SK-N-SH treated with all-trans-retinoic acid at 6 μM for 48 hours (cell line): ENCODE measurements around the gene GIPC2.

Source experiments
- ATAC-seq: fragments of 200-7000 bp; cut with Tn5 transposase; 3 replicates; pipeline ENCODE4 v1.9.1; 2020; ENCODE audit warnings: mild to moderate bottlenecking, moderate library complexity
- ARNTL ChIP-seq: fragments of 450-650 bp; formaldehyde crosslinking; IDR thresholded peaks from 2 replicates; pipeline ENCODE4 v1.5.0; 2020; ENCODE audit warnings: low read depth, mild to moderate bottlenecking, moderate library complexity, borderline replicate concordance
- BACH2 ChIP-seq: fragments of 250-450 bp; sonication (Bioruptor Pico); IDR thresholded peaks from 2 replicates; pipeline ENCODE4 v1.9.0; 2021; ENCODE audit warnings: mild to moderate bottlenecking, borderline replicate concordance
- CREB5 ChIP-seq: fragments of 250-450 bp; sonication (Bioruptor Pico); IDR thresholded peaks from 2 replicates; pipeline ENCODE4 v1.5.1; 2020; ENCODE audit warnings: low read depth, mild to moderate bottlenecking, moderate library complexity
- CSRNP3 ChIP-seq: fragments of 250-450 bp; sonication (Bioruptor Pico); IDR thresholded peaks from 2 replicates; pipeline ENCODE4 v1.5.1; 2021; ENCODE audit warnings: mild to moderate bottlenecking, moderate library complexity
- ESRRG ChIP-seq: fragments of 250-450 bp; sonication (Bioruptor Pico); IDR thresholded peaks from 2 replicates; pipeline ENCODE4 v1.6.1; 2021; ENCODE audit warnings: mild to moderate bottlenecking
- ISL1 ChIP-seq: fragments of 250-450 bp; sonication (Bioruptor Pico); IDR thresholded peaks from 2 replicates; pipeline ENCODE4 v2.1.2; 2022; ENCODE audit warnings: mild to moderate bottlenecking, moderate library complexity
- OSR1 ChIP-seq: fragments of 250-450 bp; sonication (Bioruptor Pico); IDR thresholded peaks from 2 replicates; pipeline ENCODE4 v1.8.0; 2022; ENCODE audit warnings: moderate library complexity, mild to moderate bottlenecking, inconsistent platforms
- PATZ1 ChIP-seq: fragments of 250-450 bp; sonication (Bioruptor Pico); IDR thresholded peaks from 2 replicates; pipeline ENCODE4 v1.8.0; 2020; ENCODE audit warnings: mild to moderate bottlenecking, moderate library complexity, borderline replicate concordance
- PPARA ChIP-seq: fragments of 250-450 bp; sonication (Bioruptor Pico); IDR thresholded peaks from 2 replicates; pipeline ENCODE4 v1.5.0; 2020; ENCODE audit warnings: mild to moderate bottlenecking, borderline replicate concordance
- RARB ChIP-seq: fragments of 250-450 bp; sonication (Bioruptor Pico); IDR thresholded peaks from 2 replicates; pipeline ENCODE4 v1.8.0; 2021; ENCODE audit warnings: mild to moderate bottlenecking, moderate library complexity
- SNAI2 ChIP-seq: fragments of 250-450 bp; sonication (Bioruptor Pico); IDR thresholded peaks from 2 replicates; pipeline ENCODE4 v1.5.0; 2020; ENCODE audit warnings: mild to moderate bottlenecking, moderate library complexity
- TCF4 ChIP-seq: fragments of 250-450 bp; sonication (Bioruptor Pico); IDR thresholded peaks from 2 replicates; pipeline ENCODE4 v1.8.0; 2021; ENCODE audit warnings: mild to moderate bottlenecking, moderate library complexity, borderline replicate concordance
- TSHZ2 ChIP-seq: fragments of 250-450 bp; sonication (Bioruptor Pico); IDR thresholded peaks from 2 replicates; pipeline ENCODE4 v1.5.0; 2020; ENCODE audit warnings: mild to moderate bottlenecking, moderate library complexity
- ZC3H10 ChIP-seq: fragments of 250-450 bp; sonication (Bioruptor Pico); IDR thresholded peaks from 2 replicates; pipeline ENCODE4 v1.5.1; 2021; ENCODE audit warnings: mild to moderate bottlenecking, moderate library complexity
- ZFP3 ChIP-seq: fragments of 250-450 bp; sonication (Bioruptor Pico); IDR thresholded peaks from 2 replicates; pipeline ENCODE4 v1.5.0; 2020; ENCODE audit warnings: mild to moderate bottlenecking, moderate library complexity
- ZFP30 ChIP-seq: fragments of 450-650 bp; formaldehyde crosslinking; IDR thresholded peaks from 2 replicates; pipeline ENCODE4 v1.5.0; 2022; ENCODE audit warnings: mild to moderate bottlenecking, moderate library complexity
- ZNF565 ChIP-seq: fragments of 450-650 bp; formaldehyde crosslinking; conservative IDR thresholded peaks from 2 replicates; pipeline ENCODE4 v1.5.0; 2020; ENCODE audit warnings: low read depth, mild to moderate bottlenecking, moderate library complexity
- ZNF70 ChIP-seq: fragments of 450-650 bp; formaldehyde crosslinking; IDR thresholded peaks from 2 replicates; pipeline ENCODE4 v1.5.0; 2020; ENCODE audit warnings: mild to moderate bottlenecking, moderate library complexity

The GIPC2 gene

GRCh38 chr1:78141531-78142231 lies 95.9 kb downstream of the GIPC2 start:
- no peak for ATAC-seq

GRCh38 chr1:78142736-78143135 lies 97.0 kb downstream of the GIPC2 start:
- TF ChIP-seq PATZ1 = no peak
- no peak for TF ChIP-seq CSRNP3 (CRISPR knock-in tag)
- ATAC-seq = no peak

More at GRCh38 chr1:78141531-78142231, 95.9 kb downstream of the GIPC2 start:
- TF ChIP-seq ISL1 (CRISPR knock-in tag) = no peak
- no peak for TF ChIP-seq TSHZ2 (CRISPR knock-in tag)
- TF ChIP-seq BACH2 = no peak
- no peak for TF ChIP-seq OSR1 (CRISPR knock-in tag)

GRCh38 chr1:78143152-78143551 lies 97.4 kb downstream of the GIPC2 start:
- TF ChIP-seq TCF4 (CRISPR knock-in tag) = no peak
- TF ChIP-seq PATZ1 = no peak
- TF ChIP-seq RARB (CRISPR knock-in tag) = no peak
- TF ChIP-seq BACH2 = no peak
- no peak for TF ChIP-seq ZNF70 (CRISPR knock-in tag)
- no peak for TF ChIP-seq ARNTL (CRISPR knock-in tag)
- ATAC-seq = no peak

GRCh38 chr1:78143673-78144072 lies 97.9 kb downstream of the GIPC2 start:
- ATAC-seq = no peak
- TF ChIP-seq ZFP30 (CRISPR knock-in tag) (no peak), ISL1 (CRISPR knock-in tag) (no peak), ESRRG (CRISPR knock-in tag) (no peak), ZC3H10 (CRISPR knock-in tag) (no peak), ZFP3 (CRISPR knock-in tag) (no peak), SNAI2 (CRISPR knock-in tag) (no peak), PPARA (CRISPR knock-in tag) (no peak), ZNF565 (no peak), RARB (CRISPR knock-in tag) (no peak), OSR1 (CRISPR knock-in tag) (no peak)
- TF ChIP-seq, all 23 proteins: peak for 0

- TF ChIP-seq CREB5 = no peak
- peak; percentile 71 for ATAC-seq
Measured at GRCh38 chr1:78145105-78145580, 99.4 kb downstream of the GIPC2 start.
